OCI-LY3 (cell line): ENCODE results near the gene RPS6KA2.

ENCODE experiments used
- H2AFZ ChIP-seq: fragments of 200-600, 300-600 bp; shearing (Covaris generic); 2 replicates; pipeline ENCODE4 v1.6.0; 2014; ENCODE audit warnings: antibody characterized with exemption, low read depth, low read length
- H3K27ac ChIP-seq: fragments of 200-600, 300-600 bp; sonication (generic); 2 replicates; pipeline ENCODE4 v1.5.1; 2014; ENCODE audit warnings: mild to moderate bottlenecking, low read length, moderate library complexity, mixed read lengths
- H3K27me3 ChIP-seq: fragments of 200-600, 300-600 bp; sonication (generic); 2 replicates; pipeline ENCODE4 v1.6.1; 2014; ENCODE audit warnings: low read depth, low read length, mixed read lengths
- H3K36me3 ChIP-seq: fragments of 200-600, 300-600 bp; sonication (generic); replicated peaks from 2 replicates; pipeline ENCODE3; 2014; ENCODE audit warnings: low read depth, low read length, mixed read lengths
- H3K4me1 ChIP-seq: fragments of 300-600, 200-600 bp; sonication (generic); 2 replicates; pipeline ENCODE4 v1.6.1; 2014; ENCODE audit warnings: low read length, mixed read lengths
- H3K4me2 ChIP-seq: fragments of 200-600, 300-600 bp; sonication (generic); 2 replicates; pipeline ENCODE4 v1.6.1; 2014; ENCODE audit warnings: low read length, mixed read lengths
- H3K4me3 ChIP-seq: fragments of 300-600, 200-600 bp; sonication (generic); 2 replicates; pipeline ENCODE4 v1.5.1; 2014; ENCODE audit warnings: antibody characterized with exemption, mild to moderate bottlenecking, low read length, moderate library complexity
- H3K79me2 ChIP-seq: fragments of 300-600, 200-600 bp; shearing (Covaris generic); 2 replicates; pipeline ENCODE4 v1.6.1; 2014; ENCODE audit warnings: mild to moderate bottlenecking, low read length, mixed read lengths
- H3K9ac ChIP-seq: fragments of 300-600, 200-600 bp; shearing (Covaris generic); 2 replicates; pipeline ENCODE4 v1.6.0; 2014; ENCODE audit warnings: mild to moderate bottlenecking, low read length, moderate library complexity
- H3K9me3 ChIP-seq: fragments of 200-600, 300-600 bp; shearing (Covaris generic); 2 replicates; pipeline ENCODE4 v1.6.1; 2014; ENCODE audit warnings: low read length, mixed read lengths; ENCODE audit not compliant: insufficient read depth
- H4K20me1 ChIP-seq: fragments of 200-600, 300-600 bp; sonication (generic); 2 replicates; pipeline ENCODE4 v1.6.1; 2016; ENCODE audit warnings: low read length, mixed read lengths; ENCODE audit not compliant: insufficient read depth
- EZH2phosphoT487 ChIP-seq: fragments of 200-600 bp; shearing (Covaris generic); IDR thresholded peaks from 2 replicates; pipeline ENCODE4 v1.6.1; 2018; ENCODE audit warnings: antibody characterized with exemption, mixed run types, low read depth
- TF ChIP-seq, protein P1 (sequence below): fragments of 200-600, 300-600 bp; sonication (generic); IDR thresholded peaks from 2 replicates; pipeline ENCODE4 v1.5.1; 2014; ENCODE audit warnings: antibody characterized with exemption, low read length, low read depth

RPS6KA2 gene

DNA sequence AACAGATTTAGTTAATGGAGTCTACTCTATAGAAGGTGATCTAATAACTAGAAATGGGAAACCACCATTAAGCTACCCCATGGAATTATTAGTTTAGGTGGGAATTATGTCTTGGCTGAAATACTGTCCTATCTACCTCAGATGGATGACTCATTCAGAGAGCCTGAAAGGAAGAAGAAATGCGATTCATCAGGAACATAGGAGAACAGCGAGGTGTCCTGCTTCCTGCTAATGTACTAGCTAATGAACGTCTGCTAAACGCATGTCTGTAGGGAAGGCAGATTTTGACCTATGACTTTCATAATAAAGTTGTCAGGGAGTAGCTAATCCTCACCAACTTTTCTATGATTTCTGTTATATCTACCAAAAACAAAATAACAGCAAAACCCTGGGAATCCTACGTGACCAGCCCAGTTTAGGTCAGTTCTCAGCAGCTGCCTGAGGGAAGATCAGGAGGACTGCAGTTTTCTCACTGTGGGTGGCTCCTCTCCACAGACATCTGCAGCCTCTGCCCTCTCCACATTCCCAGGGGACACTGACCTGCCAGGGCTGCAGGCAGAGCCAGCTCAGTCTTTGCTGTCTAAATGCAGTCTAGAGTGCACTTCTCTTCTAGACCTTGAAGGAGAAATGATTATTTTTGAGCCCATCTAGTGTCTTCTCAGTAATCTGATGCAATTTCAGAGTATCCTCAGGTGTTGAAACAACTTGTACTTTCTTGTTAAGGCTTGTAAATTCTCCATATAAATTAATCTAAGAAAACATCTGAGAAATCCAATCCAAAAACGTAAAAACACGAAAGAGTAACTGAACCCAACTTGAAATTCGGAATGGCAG is 266.6 kb downstream of the RPS6KA2 start:
- Histone ChIP-seq H3K4me1 (no peaks in the 10 kb centered on the region), H3K9ac (no peak overlapping the region), H4K20me1 (no peaks in the 10 kb centered on the region), H3K27ac (no peak overlapping the region), H3K27me3 (no peaks in the 10 kb centered on the region), H3K9me3 (no peaks in the 10 kb centered on the region), H3K4me2 (no peak overlapping the region), H2AFZ (no peak overlapping the region), H3K79me2 (no peaks in the 10 kb centered on the region), H3K36me3 (no peaks in the 10 kb centered on the region), H3K4me3 (no peak overlapping the region)
- TF ChIP-seq EZH2phosphoT487: no peak
- TF ChIP-seq, protein P1, sequence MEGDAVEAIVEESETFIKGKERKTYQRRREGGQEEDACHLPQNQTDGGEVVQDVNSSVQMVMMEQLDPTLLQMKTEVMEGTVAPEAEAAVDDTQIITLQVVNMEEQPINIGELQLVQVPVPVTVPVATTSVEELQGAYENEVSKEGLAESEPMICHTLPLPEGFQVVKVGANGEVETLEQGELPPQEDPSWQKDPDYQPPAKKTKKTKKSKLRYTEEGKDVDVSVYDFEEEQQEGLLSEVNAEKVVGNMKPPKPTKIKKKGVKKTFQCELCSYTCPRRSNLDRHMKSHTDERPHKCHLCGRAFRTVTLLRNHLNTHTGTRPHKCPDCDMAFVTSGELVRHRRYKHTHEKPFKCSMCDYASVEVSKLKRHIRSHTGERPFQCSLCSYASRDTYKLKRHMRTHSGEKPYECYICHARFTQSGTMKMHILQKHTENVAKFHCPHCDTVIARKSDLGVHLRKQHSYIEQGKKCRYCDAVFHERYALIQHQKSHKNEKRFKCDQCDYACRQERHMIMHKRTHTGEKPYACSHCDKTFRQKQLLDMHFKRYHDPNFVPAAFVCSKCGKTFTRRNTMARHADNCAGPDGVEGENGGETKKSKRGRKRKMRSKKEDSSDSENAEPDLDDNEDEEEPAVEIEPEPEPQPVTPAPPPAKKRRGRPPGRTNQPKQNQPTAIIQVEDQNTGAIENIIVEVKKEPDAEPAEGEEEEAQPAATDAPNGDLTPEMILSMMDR: no peak
